Astrocyte (in vitro differentiated cells and primary cell): ENCODE data around the gene FRMD8.

Experiments used
- CTCF ChIP-seq: IDR thresholded peaks from 2 replicates; pipeline ENCODE4 v1.5.1; 2011; ENCODE audit warnings: low read depth, mild to moderate bottlenecking, inconsistent platforms, low read length, moderate library complexity; ENCODE audit not compliant: insufficient read depth
- EZH2 ChIP-seq: IDR thresholded peaks from 2 replicates; pipeline ENCODE4 v1.6.1; 2012; ENCODE audit warnings: mild to moderate bottlenecking, low read length, inconsistent platforms; ENCODE audit not compliant: insufficient read depth

GRCh38 chr11:65355013-65355775, 31.2 kb upstream of the FRMD8 start:
- TF ChIP-seq EZH2 (no peak), CTCF (no peak)
